GM23338 (cell line): ENCODE measurements around the gene NFIB. TPM values are rescaled to one million over a fixed set of nuclear protein-coding genes. Genes with fewer than 3 reads are reported as not detected.

Experiments used
- ATAC-seq: fragments of 200-7000 bp; cut with Tn5 transposase; 3 replicates; pipeline ENCODE4 v1.9.1; 2020
- DNase-seq: peaks from one replicate; pipeline ENCODE4 v3.0.0-alpha.2; 2015; ENCODE audit warnings: low spot score
- H2AFZ ChIP-seq: fragments of 200-600 bp; sonication (generic); 2 replicates; pipeline ENCODE4 v1.8.0; 2016; ENCODE audit warnings: antibody characterized with exemption, mild to moderate bottlenecking, moderate library complexity
- H3F3A ChIP-seq: fragments of 200-600 bp; sonication (generic); replicated peaks from 2 replicates; pipeline ENCODE4 v1.8.0; 2017; ENCODE audit warnings: antibody characterized with exemption, mixed run types, low read depth
- H3K27ac ChIP-seq: fragments of 200-600 bp; sonication (generic); 2 replicates; pipeline ENCODE4 v1.6.1; 2016; ENCODE audit warnings: low read depth
- H3K27me3 ChIP-seq: fragments of 200-600 bp; sonication (generic); 2 replicates; pipeline ENCODE4 v1.8.0; 2016; ENCODE audit warnings: mild to moderate bottlenecking, mixed run types, moderate library complexity; ENCODE audit not compliant: insufficient read depth
- H3K36me3 ChIP-seq: fragments of 200-600 bp; sonication (generic); 2 replicates; pipeline ENCODE4 v1.8.0; 2016; ENCODE audit warnings: mild to moderate bottlenecking; ENCODE audit not compliant: insufficient read depth
- H3K4me1 ChIP-seq: fragments of 200-600 bp; sonication (generic); 2 replicates; pipeline ENCODE4 v1.8.0; 2016; ENCODE audit warnings: mild to moderate bottlenecking, moderate library complexity; ENCODE audit not compliant: insufficient read depth
- H3K4me2 ChIP-seq: fragments of 200-600 bp; sonication (generic); 2 replicates; pipeline ENCODE4 v1.7.1; 2017; ENCODE audit warnings: mixed run types
- H3K4me3 ChIP-seq: fragments of 200-600 bp; sonication (generic); 2 replicates; pipeline ENCODE4 v1.6.1; 2016; ENCODE audit warnings: mixed run types
- H3K79me2 ChIP-seq: fragments of 200-600 bp; sonication (generic); replicated peaks from 2 replicates; pipeline ENCODE4 v1.8.0; 2017; ENCODE audit warnings: mild to moderate bottlenecking; ENCODE audit not compliant: insufficient read depth
- H3K9me2 ChIP-seq: fragments of 200-600 bp; sonication (generic); 2 replicates; pipeline ENCODE4 v1.8.0; 2017; ENCODE audit not compliant: insufficient read depth
- H4K20me1 ChIP-seq: fragments of 200-600 bp; sonication (generic); replicated peaks from 2 replicates; pipeline ENCODE4 v1.8.0; 2017; ENCODE audit warnings: mild to moderate bottlenecking; ENCODE audit not compliant: insufficient read depth
- H3K27ac Mint-ChIP-seq: 2 replicates; pipeline ENCODE4 v1.8.0; 2020; ENCODE audit warnings: inconsistent platforms, mild to moderate bottlenecking, moderate library complexity, mixed read lengths
- H3K27me3 Mint-ChIP-seq: 3 replicates; pipeline ENCODE4 v1.8.0; 2022; ENCODE audit warnings: low read depth, mild to moderate bottlenecking, moderate library complexity, mixed read lengths, inconsistent platforms; ENCODE audit not compliant: insufficient read depth, poor library complexity
- H3K36me3 Mint-ChIP-seq: 3 replicates; pipeline ENCODE4 v1.8.0; 2021; ENCODE audit warnings: low read depth, mild to moderate bottlenecking, inconsistent platforms, moderate library complexity, mixed read lengths
- H3K4me1 Mint-ChIP-seq: 3 replicates; pipeline ENCODE4 v1.8.0; 2020; ENCODE audit warnings: mild to moderate bottlenecking, inconsistent platforms, mixed read lengths
- H3K4me3 Mint-ChIP-seq: 3 replicates; pipeline ENCODE4 v1.8.0; 2021; ENCODE audit warnings: moderate library complexity, mild to moderate bottlenecking, inconsistent platforms, mixed read lengths
- H3K9me3 Mint-ChIP-seq: 3 replicates; pipeline ENCODE4 v1.8.0; 2020; ENCODE audit warnings: moderate library complexity, mild to moderate bottlenecking, inconsistent platforms, mixed read lengths
- CREB1 ChIP-seq: fragments of 250-450 bp; sonication (Bioruptor Pico); IDR thresholded peaks from 2 replicates; pipeline ENCODE4 v1.5.0; 2020; ENCODE audit warnings: low read depth, mild to moderate bottlenecking, moderate library complexity
- CTCF ChIP-seq, 2 experiments: fragments of 200-600 bp in 1 of 2; sonication (generic) in 1 of 2; conservative IDR thresholded peaks; 2 replicates each; pipeline versions ENCODE4 v1.5.1 to v1.6.1; 2016 to 2017; ENCODE audit warnings: antibody characterized with exemption in 2 of 2, low read depth in 2 of 2, mild to moderate bottlenecking in 2 of 2, moderate library complexity in 1 of 2
- ETS1 ChIP-seq: IDR thresholded peaks from 2 replicates; pipeline ENCODE4 v1.6.1; 2016; ENCODE audit warnings: antibody characterized with exemption
- EZH2 ChIP-seq: fragments of 200-600 bp; sonication (generic); IDR thresholded peaks from one replicate; pipeline ENCODE4 v1.8.0; 2017; ENCODE audit warnings: antibody characterized with exemption, mild to moderate bottlenecking, low read depth; ENCODE audit not compliant: unreplicated experiment
- EZH2phosphoT487 ChIP-seq: fragments of 200-600 bp; sonication (generic); IDR thresholded peaks from one replicate; pipeline ENCODE4 v1.8.1; 2018; ENCODE audit warnings: antibody characterized with exemption; ENCODE audit not compliant: unreplicated experiment
- JUNB ChIP-seq: IDR thresholded peaks from one replicate; pipeline ENCODE4 v1.6.1; 2016; ENCODE audit warnings: antibody characterized with exemption; ENCODE audit not compliant: unreplicated experiment
- NANOG ChIP-seq: IDR thresholded peaks from 2 replicates; pipeline ENCODE4 v1.6.1; 2016; ENCODE audit warnings: antibody characterized with exemption, borderline replicate concordance
- POLR2AphosphoS5 ChIP-seq: IDR thresholded peaks from 2 replicates; pipeline ENCODE4 v1.6.1; 2016; ENCODE audit warnings: antibody characterized with exemption, low read depth
- REST ChIP-seq: IDR thresholded peaks from one replicate; pipeline ENCODE4 v1.6.1; 2018; ENCODE audit warnings: antibody characterized with exemption; ENCODE audit not compliant: unreplicated experiment
- STAT1 ChIP-seq: IDR thresholded peaks from one replicate; pipeline ENCODE4 v1.6.1; 2016; ENCODE audit warnings: antibody characterized with exemption; ENCODE audit not compliant: unreplicated experiment
- ZNF114 ChIP-seq: fragments of 250-450 bp; sonication (Bioruptor Pico); IDR thresholded peaks from 2 replicates; pipeline ENCODE4 v1.5.0; 2020; ENCODE audit warnings: mild to moderate bottlenecking, moderate library complexity
- ZNF331 ChIP-seq: fragments of 250-450 bp; sonication (Bioruptor Pico); IDR thresholded peaks from 2 replicates; pipeline ENCODE4 v1.5.0; 2020; ENCODE audit warnings: low read depth, mild to moderate bottlenecking, moderate library complexity
- ZNF462 ChIP-seq: fragments of 250-450 bp; sonication (Bioruptor Pico); IDR thresholded peaks from 2 replicates; pipeline ENCODE4 v1.5.0; 2020; ENCODE audit warnings: mild to moderate bottlenecking, moderate library complexity
- polyA plus RNA-seq: library from polyadenylated mRNA; unstranded; fragments of >200 nt; fragmentation: Nextera tagmentation; extraction: Ambion mirVana; gene quantifications from 2 replicates; pipeline ENCODE4 v1.2.1, GENCODE V29; 2016
- total RNA-seq: library from RNA; depleted of rRNA; stranded (reverse); fragments of >200 nt; shearing (Covaris generic); gene quantifications from 2 replicates; pipeline ENCODE4 v1.2.3, GENCODE V29; 2014

Gene NFIB
- total and polyA plus RNA-seq, 2 experiments from 2014 or later: 3.9 to 4.7 TPM

GRCh38 chr9:14180960-14181537 is 132.9 kb downstream of the NFIB start:
- Histone ChIP-seq H3K36me3 (no peaks in the 10 kb centered on the region), H3K27ac (no peak overlapping the region), H3K27me3 (no peaks in the 10 kb centered on the region), H2AFZ (no peak overlapping the region), H3K4me3 (no peak overlapping the region), H3K79me2 (no peaks in the 10 kb centered on the region), H4K20me1 (no peaks in the 10 kb centered on the region), H3K4me1 (no peaks in the 10 kb centered on the region), H3K9me2 (no peaks in the 10 kb centered on the region), H3K4me2 (no peak overlapping the region), H3F3A (no peaks in the 10 kb centered on the region)
- H3K27me3 Mint-ChIP-seq: no peaks in the 10 kb centered on the region
- ATAC-seq (no peak), DNase-seq (no peak)
- H3K4me3 Mint-ChIP-seq: no peak overlapping the region
- no peaks in the 10 kb centered on the region for H3K9me3 Mint-ChIP-seq
- no peak for TF ChIP-seq ZNF331
- TF ChIP-seq CREB1 (CRISPR knock-in tag): no peak
- TF ChIP-seq EZH2phosphoT487: no peak
- TF ChIP-seq ZNF462: no peak
- no peak for TF ChIP-seq POLR2AphosphoS5
- TF ChIP-seq STAT1: no peak
- TF ChIP-seq ETS1: no peak
- no peak for TF ChIP-seq NANOG
- no peak for TF ChIP-seq JUNB
- TF ChIP-seq CTCF (conservative IDR thresholded peaks at IDR 0.05; ENCODE audit: low read depth in 2 of 2): no peak
- no peak for TF ChIP-seq REST
- no peak for TF ChIP-seq ZNF114 (CRISPR knock-in tag)
- TF ChIP-seq EZH2: no peak
- H3K27ac Mint-ChIP-seq: no peak overlapping the region
- no peaks in the 10 kb centered on the region for H3K4me1 Mint-ChIP-seq
- H3K36me3 Mint-ChIP-seq: 0 out of 3 replicates have a peak, but pooled peaks cover 4% of the 10 kb centered on the region
